Stimulated activated CD4-positive, alpha-beta T cell treated with anti-CD3 and anti-CD28 coated beads, TNF-alpha, amount 100 ng/mL, for 24 hours (primary cell): ENCODE results near the gene KSR1.

Experiments
- DNase-seq, 3 experiments: peaks; one replicate each; pipeline ENCODE4 v3.0.0-alpha.2; 2020; ENCODE audit warnings: low read depth in 3 of 3

Gene KSR1

DNA sequence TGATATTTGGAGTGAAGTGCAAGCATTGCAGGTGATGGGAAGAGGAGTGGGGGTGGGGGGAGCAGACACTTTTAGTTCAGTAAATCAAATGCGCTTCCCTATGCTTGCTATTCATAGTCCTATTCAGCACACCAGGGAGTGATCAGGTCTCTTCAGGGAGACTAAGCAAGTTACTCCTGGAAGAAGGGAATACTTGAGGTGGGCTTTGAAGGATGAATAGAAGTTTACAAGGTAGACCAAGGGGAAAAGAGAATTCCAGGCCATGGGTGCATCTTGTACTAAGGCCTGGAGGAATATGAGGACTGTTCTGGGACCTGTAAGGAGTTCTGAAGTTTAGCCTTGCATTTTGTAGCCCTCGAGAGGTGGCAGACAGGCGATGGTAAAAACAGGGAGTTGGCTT, 134.6 kb downstream of the KSR1 start:
- no peak for DNase-seq

DNA sequence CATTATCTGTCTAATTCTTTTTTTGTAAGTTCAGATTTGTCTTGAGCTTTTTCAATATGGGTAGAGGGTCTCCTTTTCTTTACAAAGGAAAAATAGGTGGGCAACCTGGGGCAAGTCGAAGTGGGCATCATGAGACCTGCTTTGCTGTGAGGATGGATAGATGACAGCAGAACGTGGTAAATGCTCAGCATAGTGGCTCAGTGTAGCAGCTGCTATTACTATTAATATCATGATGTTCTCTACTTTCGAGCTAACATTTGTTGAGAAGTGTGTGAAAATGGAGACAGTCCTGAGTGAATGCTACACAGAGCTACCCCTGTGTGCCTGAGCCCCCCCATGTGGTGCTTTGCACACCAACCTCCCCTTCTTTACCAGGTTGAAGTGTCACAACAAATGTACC, 135.7 kb downstream of the KSR1 start:
- no peak for DNase-seq

DNA sequence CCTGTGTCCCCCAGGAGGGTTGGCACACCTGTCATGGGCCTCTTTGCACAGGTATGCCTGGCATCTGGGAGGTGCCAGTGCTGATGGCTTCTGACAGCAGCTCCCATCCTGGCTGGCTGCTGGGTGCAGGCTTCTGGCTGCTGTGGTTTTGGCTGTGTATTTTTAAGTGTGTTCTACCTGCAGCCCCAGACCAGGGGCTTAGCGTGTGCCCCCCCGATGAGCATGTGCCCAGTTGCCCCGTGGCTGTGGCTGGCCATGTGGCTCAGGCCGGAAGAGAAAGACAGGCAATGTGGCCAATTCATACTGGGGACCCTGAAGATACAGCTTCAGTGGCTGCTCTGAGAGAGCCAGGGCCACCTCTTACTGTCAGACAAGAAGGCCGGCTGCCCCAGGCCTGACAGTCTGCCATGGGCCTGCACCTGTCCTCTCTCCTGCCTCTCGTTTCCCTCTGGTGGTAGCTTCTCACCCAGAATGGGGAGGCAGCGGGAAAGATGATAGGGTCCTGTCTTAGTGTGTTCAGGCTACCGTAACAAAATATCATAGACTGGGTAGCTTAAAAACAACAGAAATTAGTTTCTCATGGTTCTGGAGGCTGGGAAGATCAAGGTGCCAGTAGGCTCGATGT, 137.1 kb downstream of the KSR1 start:
- DNase-seq: no peak

DNA sequence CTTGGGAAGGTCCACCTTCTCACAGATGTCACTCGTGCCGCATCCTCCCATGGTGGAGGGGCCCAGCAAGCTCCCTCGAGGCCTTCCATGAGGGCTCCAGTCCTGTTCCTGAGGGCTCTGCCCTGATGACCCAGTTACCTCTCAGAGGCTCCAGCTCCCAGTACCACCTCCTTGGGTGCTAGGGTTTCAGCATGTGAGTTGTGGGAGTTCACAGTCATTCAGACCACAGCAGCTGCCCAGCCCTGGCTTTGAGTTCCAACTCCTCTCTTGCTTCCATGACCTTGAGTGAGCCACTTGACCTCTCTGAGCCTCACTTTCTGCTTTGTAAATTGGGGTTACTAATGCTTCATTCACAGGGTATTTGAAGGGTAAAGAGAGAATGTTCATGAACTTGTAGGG, 137.6 kb downstream of the KSR1 start:
- DNase-seq: no peak

DNA sequence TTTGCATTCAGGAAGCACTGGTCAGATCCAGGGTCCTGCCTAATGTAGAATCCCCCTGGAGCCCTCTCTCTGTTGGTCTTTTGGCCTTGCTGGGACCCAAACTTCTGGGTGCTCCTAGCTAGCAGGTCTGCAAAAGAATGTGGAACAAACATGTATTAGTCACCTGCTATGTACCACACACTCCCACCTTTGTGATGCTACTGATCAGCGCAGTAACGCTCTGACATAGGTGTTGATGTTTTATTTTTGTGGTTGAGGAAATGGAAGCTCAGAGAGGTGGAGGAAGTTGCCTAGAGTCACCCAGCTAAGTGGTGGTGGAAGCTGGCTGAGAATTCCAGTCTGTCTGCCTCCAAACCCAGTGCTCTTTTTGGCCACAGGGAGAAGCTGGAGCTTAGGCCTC, 139.0 kb downstream of the KSR1 start:
- no peak for DNase-seq

DNA sequence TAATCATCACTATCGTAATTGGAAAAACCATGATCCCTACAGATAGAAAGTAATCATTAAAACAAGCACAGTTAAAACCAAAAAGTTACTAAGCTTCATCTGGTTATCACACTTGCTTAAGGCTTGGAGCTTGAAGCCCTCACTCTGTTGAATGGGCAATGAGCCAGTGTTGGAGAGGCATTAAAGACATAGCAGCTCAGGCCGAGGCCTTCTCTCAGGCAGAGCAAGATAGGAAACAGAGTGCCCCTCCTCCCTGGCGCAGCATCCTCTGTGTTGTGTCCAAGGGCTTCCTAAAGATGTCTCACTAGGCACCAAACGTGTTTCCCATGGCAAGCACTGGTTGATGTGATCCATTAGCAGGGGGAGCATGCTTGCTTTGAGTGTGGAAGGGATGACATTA, 139.8 kb downstream of the KSR1 start:
- DNase-seq: no peak

DNA sequence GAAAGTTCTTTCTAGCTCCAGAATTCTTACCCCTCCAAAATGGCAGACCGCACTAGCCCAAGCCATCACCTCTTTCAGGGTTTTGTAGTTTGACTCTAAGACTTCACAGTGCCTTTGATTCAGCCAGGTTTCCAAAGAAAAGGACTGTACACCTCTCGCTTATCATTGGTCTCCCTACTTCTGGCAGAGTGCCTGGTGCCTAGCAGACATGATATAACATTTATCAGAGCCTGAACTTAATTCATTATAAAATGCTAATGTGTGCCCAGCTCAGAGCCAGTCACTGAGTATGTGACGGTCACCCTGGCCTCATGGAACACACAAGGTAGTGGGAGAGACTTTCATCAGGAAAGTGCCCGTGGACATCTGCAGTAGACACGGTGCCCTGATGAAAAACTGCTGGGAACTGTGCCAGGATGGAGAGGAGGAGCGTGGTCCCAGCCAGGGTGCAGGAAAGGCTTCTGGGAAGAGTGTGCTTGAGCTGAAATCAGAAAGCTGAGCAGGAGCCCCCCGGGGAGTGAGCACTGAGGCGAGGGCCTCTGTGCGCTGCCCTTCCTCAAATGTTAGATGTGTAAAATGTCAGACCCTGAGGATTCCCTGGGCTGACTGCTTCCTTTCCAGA, 140.4 kb downstream of the KSR1 start:
- no peak for DNase-seq

DNA sequence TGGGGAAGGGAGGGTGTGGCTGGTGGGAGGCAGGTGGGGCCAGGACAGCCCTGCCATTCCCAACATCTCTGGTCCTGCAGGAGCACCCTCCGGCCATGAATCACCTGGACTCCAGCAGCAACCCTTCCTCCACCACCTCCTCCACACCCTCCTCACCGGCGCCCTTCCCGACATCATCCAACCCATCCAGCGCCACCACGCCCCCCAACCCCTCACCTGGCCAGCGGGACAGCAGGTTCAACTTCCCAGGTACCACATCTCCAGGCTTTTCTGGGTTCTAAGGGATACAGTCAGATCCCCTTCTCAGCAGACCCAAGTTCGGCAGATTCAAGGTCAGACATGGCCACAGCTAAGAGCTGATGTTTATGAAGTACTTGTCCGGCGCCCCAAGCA, 140.9 kb downstream of the KSR1 start:
- DNase-seq: no peak

DNA sequence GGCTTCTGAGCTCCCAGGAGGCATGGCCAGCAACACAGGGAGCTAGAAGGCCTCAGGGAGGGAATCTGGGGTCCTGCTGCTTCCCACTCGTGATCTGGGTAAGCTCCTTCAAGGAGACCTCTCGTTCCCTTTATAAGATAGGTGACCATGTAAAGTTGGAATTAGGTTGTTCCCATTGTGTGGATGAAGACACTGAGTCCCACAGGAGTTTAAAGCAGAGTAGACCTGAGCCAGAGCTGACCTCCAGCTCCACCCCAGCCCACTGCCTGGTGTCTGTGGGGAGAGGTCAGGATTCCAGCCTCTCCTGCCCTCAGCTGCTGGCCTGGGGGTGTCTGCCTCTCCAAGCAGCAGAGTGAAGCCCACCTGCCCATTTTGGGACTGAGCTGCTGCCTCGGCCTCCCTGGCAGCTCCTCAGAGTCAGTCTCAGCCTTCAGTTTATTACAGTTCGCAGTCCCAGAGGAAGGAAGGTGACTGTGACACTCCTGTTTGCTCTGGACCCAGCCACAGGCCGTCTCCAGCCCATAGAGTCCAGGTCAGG, 141.6 kb downstream of the KSR1 start:
- DNase-seq: no peak

DNA sequence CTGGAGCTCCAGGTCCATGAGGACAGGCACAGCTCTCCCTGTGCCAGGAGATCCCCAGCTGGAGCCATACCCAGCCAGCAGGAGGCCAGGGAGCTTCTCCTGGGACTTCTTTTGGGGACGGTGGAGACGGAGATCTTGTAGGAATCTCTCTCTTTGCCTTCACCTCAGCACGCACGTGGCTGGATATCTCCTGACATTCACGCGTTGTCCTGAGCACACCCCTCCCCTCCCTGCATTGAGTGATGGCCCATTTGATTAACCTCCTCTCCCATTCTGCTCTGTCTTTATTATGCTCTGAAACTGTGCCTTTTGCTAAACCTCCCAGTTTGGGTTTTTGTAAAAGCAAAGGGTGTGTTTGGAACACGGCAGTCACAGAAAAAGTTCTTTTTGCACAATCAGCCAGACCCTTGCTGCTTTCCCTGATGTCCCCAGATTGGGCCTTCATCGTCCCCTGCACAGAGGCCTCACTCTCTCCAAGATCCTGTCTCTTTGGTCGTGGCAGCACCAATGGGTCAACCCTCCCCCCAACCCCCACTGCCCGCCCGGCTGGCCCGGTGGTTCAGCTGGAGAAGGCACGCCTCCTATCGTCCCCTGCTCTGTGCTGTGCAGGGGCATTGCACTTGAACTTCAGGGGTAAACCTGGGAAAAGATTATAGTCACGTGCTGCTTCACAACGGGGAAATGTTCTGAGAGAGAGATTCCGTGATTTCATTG, 142.2 kb downstream of the KSR1 start:
- DNase-seq: no peak

DNA sequence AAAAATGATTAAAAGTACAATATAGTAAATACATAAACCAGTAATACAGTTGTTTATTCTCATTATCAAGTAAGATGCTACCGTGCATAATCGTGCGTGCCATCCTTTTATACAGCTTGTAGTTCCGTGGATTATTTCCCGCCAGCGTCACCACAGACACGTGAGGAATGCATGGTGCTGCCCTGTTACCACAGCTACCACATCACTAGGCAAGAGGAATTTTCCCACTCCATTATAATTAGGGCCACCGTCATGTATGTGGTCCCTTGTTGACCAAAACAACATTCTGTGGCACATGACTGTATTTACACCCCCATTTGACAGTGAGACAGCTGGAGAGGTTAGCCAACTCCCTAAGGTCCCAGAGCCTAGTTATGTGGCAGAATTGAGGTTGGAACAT, 144.2 kb downstream of the KSR1 start:
- DNase-seq: no peak

DNA sequence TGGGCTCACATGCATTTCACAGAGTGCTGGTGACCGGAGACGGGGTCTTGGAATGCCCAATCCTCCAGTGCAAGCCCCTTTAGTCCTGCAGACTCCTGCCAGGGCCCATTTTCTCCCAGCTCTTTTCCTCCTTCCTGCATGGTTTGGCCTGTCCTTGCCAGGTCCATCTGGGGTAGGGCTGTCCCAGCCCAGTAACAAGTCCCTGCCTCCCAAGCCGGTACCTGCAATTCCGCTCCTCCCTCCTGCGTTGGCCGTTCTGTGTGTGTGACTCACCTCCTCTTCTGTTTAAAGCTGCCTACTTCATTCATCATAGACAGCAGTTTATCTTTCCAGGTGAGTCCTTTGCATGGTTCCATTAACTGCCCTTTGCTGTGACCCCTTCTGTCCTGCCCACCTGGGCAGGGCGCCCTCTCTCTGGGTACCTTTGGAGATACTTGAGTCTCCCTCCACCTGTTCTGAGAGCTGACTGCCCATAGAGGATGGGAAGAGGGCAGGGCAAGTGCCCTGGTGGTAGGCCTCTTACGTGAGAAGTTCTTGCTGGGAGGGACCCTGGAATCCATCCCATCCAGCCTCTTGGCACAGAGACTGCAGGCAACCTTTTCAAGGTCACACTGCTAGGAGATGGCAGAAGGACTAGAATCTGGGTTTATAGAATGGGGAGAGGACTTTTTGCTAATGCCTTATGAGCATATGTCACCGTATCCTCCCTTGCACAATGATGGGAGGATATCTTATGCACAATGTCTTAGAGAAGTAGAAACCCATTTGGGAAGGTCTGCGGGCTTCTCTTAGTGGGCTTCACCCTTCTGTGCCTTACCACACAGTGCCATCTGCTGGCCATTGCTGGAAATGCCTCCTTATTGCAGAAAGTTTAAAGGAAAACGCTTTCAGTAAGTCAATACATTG, 145.1 kb downstream of the KSR1 start:
- DNase-seq: peak; percentile 70 to 76 (median 76)

DNA sequence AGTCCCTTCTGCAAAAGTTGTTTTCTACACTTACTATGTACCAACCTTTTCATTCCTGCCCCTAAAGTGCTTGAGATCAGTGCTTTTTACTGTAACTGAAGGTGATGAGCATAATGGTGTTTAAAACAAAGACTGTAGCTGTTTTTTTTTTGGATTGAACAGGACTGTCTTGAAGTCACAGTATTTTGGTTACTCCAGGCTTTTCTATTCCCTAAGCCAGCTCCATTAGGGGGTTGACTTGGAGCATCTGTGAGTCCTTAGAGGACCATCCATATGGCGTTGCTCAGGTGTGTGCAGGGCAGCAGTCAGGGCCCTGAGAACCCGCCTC, 145.7 kb downstream of the KSR1 start:
- DNase-seq: no peak

DNA sequence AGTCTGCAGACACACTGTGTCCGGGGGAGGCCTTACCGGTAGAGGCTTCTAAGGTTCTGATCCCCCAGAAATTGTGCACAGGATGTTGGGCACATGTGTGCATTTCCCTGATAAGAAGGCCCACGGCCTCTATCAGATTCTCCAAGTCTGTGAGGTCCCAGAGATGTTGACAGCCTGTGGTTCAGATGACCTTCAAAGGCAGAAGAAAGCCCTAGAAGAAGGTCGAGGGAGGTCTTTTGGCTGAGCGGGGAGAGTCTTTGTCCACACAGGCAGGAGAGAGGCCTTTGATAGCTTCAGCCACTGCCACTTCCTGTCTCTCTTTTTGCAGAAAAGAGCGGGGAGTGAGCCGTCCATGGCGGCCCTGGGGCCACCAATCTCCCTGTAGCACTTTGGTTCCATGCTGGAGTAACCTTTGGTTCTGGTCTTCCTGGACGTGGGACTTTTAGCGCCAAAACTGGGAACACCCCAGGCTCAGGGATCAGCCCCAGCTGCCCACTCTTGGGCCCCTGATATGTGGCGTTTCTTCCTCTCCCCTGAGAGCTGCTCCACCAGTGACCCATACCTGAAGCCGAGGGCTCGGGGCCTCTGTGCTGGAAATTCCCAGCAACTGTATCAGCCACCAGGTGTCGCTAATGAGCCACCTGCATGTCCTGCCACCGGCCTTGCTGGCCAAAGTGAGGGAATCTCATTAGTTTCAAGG, 146.6 kb downstream of the KSR1 start:
- peak; percentile 46 to 68 (median 52) for DNase-seq

DNA sequence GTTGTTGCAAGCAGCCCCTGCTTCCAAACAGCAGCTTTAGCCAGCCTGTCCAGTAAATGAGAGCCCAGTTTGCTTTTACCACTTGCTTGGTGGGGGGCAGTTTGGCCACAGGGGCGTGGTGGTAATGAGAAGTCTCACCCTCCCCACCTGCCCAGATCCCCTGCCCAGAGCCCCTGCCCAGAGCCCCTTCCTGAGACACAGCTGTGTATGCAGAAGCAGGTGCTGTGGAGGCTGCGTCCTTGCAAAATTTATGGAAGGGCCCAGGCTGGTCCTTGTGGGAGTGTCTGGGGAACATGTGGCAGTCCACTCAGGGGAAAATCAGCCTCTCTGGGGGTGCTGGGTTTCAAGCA, 147.1 kb downstream of the KSR1 start:
- DNase-seq: no peak

DNA sequence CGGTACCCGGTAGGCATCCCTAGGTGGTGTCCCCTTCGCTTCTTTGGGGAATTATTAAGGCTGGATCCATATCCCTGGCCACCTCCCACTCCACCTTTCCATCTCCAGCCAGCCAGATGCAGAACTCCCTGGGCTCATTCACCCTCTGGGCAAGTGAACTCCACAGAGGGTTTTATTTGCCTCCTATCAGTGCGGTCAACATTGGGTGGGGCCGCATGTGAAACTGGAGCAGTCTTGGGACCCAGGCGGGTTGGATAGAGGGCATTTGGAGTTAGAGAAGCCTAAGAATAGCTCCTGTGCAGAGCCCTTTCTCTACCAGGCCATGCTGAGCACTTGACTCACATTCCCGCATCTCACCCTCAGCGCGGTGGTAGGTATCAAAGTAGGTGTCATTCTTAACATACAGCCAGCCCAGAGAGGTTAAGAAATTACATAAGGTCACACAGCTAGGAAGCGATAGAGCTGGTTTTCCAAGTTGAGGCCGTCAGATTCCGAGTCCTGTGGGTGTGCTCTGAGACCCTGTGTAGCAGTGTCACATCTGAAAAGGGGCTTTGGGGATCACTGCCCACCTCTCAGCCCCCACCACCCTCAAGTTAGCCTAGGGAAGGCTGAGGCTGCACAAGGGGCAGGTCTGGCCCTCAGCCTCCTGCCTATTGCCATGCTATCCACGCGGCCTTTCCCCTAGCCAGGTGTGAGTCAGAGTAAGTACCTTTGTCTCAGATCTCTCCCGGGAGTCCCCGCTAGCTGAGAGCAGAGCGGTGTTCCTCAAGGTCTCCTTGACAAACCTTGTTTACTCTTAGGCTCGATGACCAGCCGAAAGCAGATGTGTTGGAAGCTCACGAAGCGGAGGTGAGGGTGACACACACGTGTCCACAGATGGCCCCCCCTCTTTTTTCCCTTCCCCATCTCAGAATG, 147.9 kb downstream of the KSR1 start:
- DNase-seq: no peak

DNA sequence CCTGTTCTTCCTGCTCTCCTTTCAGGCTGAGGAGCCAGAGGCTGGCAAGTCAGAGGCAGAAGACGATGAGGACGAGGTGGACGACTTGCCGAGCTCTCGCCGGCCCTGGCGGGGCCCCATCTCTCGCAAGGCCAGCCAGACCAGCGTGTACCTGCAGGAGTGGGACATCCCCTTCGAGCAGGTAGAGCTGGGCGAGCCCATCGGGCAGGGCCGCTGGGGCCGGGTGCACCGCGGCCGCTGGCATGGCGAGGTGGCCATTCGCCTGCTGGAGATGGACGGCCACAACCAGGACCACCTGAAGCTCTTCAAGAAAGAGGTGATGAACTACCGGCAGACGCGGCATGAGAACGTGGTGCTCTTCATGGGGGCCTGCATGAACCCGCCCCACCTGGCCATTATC, 149.2 kb downstream of the KSR1 start:
- DNase-seq: no peak

DNA sequence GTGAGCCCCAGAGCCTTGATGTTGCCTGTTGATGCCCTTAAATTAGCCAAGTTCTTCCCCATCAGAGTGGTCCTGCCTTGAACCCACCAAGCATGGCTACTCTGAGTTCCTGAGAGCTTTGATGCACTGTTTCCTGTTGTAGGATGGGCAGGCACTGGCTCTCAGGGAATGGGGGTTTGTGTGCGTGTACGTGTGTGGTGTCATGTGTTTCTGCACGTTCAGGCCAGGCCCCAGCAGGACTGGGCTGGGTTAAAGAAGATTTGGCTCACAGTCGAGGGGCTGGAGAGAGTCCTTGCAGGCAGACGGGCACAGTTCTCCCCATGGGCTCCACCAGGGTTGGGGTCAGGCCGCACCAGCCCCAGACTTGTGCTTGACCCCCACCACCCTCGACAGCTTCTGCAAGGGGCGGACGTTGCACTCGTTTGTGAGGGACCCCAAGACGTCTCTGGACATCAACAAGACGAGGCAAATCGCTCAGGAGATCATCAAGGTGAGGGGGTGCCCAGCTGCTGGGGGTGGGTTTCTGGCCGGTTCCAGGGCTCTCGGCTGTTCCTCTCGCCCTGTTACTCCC, 151.4 kb downstream of the KSR1 start:
- DNase-seq: no peak

DNA sequence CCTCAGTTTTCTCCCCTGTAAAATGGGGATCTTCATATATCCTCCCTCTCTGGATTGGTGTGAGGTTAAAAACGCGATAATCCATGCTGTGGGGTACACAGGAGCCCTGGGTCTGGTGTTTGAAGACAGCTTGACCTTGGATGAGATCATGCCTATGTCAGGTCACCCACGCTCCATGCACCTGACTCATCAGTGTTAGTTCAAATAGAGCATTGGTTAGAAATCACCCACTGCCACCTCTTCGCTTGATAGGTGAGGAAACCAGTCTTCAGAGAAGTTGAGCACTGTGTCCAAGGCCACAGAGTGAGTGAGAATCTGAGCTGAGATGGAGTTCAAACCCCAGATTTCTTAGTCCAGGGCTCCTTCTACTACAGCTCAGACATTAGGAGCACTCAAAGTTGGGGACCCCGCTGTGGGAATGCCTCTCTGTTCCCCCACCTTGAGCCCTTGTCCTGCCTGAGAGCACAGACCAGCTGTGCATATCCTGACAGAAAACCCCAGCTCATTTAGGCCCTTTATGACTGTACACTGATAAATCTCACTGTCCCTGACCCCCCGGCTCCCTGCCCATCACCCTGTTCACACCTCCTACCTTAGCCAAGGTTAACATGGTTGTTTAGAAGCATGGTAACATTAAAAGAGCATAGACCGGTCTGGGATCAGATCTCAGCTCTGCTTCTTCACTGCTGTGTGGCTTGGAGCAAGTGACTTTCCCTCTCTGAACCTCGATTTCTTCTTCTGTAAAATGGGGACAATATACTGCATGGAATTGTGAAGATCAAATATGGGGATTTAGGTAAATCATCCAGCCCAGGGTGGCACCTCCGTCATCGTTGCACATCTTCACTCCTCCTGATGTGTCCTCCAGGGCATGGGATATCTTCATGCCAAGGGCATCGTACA, 152.3 kb downstream of the KSR1 start:
- DNase-seq: no peak
